Aorta (tissue), 5 donors: ENCODE data around the gene NISCH. TPM values are rescaled to one million over a fixed set of nuclear protein-coding genes. Genes with fewer than 3 reads are reported as not detected.
"Not testable (repeated sequence)": the region's sequence is repeated elsewhere in the genome, so short reads cannot be mapped to it uniquely, and the experiment has no call there.

Experiments used
- ATAC-seq: fragments of 200-7000 bp; cut with Tn5 transposase; one replicate; pipeline ENCODE4 v1.9.1; 2022; ENCODE audit warnings: moderate library complexity; ENCODE audit not compliant: low FRiP score
- DNase-seq, 2 donors: peaks; one replicate each; pipeline ENCODE4 v3.0.0-alpha.2; 2020
- H3K27ac ChIP-seq, 2 donors: one replicate each; pipeline ENCODE4 v1.5.1; 2013; ENCODE audit warnings: low read length in 2 of 2, mild to moderate bottlenecking in 2 of 2, moderate library complexity in 2 of 2, control low read depth in 1 of 2, inconsistent platforms in 1 of 2, low read depth in 1 of 2
- H3K27me3 ChIP-seq, 2 donors: one replicate each; pipeline ENCODE4 v1.6.1; 2013; ENCODE audit warnings: control low read depth in 1 of 2, low read length in 1 of 2, mild to moderate bottlenecking in 1 of 2, moderate library complexity in 1 of 2; ENCODE audit not compliant: insufficient read depth in 2 of 2, control insufficient read depth in 1 of 2
- H3K36me3 ChIP-seq, 2 donors: one replicate each; pipeline ENCODE4 v1.6.1; 2013; ENCODE audit warnings: control low read depth in 1 of 2, low read length in 1 of 2, mild to moderate bottlenecking in 1 of 2; ENCODE audit not compliant: insufficient read depth in 2 of 2, control insufficient read depth in 1 of 2
- H3K4me1 ChIP-seq, 2 donors: one replicate each; pipeline ENCODE4 v1.6.1; 2013; ENCODE audit warnings: low read length in 2 of 2, control low read depth in 1 of 2, mild to moderate bottlenecking in 1 of 2, moderate library complexity in 1 of 2; ENCODE audit not compliant: insufficient read depth in 2 of 2, control insufficient read depth in 1 of 2
- H3K4me3 ChIP-seq, 2 donors: one replicate each; pipeline ENCODE4 v1.5.1; 2013; ENCODE audit warnings: low read length in 2 of 2, control low read depth in 1 of 2, mild to moderate bottlenecking in 1 of 2
- H3K9me3 ChIP-seq: one replicate; pipeline ENCODE4 v1.6.1; 2013; ENCODE audit warnings: mild to moderate bottlenecking, low read length; ENCODE audit not compliant: control insufficient read depth
- WGBS, 2 donors: extraction: QIAGEN DNeasy Blood & Tissue Kit; methylation state at CpG; one replicate each; pipeline ENCODE4 v1.1.7; 2013; 5-methylcytosine and 5-hydroxymethylcytosine counted together
- intact Hi-C, 2 donors: fragments of 100-400 bp; cut with DNase I; formaldehyde crosslinking; loops; one replicate each; pipeline versions ENCODE4 v1.14.2 to v1.15.0; 2022
- polyA plus RNA-seq, 2 donors: library from polyadenylated mRNA; stranded (reverse); fragments of 200-250 nt; gene quantifications; one replicate each; pipeline ENCODE4 v1.2.3, GENCODE V29; 2013
- total RNA-seq, 2 donors: library from RNA; stranded (reverse); fragmentation: NEBNext Ultra II Directional; extraction: Animal tissue kit (Norgen Biotek cat#: 25700); gene quantifications; one replicate each; pipeline ENCODE4 v1.2.1, GENCODE V29; 2021
- donor health status: healthy with polysubstance abuse.
- donor health status: Bipolar disorder and iron deficiency.
- donor health status: DM: no; HTN: no; CAD: no.
- donor health status: DM: no; HTN: no; CAD: no.
- donor health status: DM: yes; HTN: yes; CAD: no.

The NISCH gene
- total and polyA plus RNA-seq, 4 donors: 13.3 to 157 (median 101) TPM

GRCh38 chr3:52522651-52523251 lies 67.3 kb downstream of the NISCH start:
- ATAC-seq: no peak

GRCh38 chr3:52523386-52524257 lies 68.2 kb downstream of the NISCH start:
- ATAC-seq: no peak
- intact Hi-C loops: no loop called here
- Histone ChIP-seq H3K27ac (no peak overlapping the region), H3K9me3 (no peaks in the 10 kb centered on the region), H3K4me1 (no peaks in the 10 kb centered on the region), H3K27me3 (no peaks in the 10 kb centered on the region), H3K36me3 (no peaks in the 10 kb centered on the region), H3K4me3 (no peak overlapping the region)
- 97% methylated on average over 26 of the region's 26 CpGs for WGBS, 2 donors
- peak; percentile 48 to 73 for DNase-seq

More at GRCh38 chr3:52522651-52523251, 67.3 kb downstream of the NISCH start:
- no peaks in the 10 kb centered on the region for H3K9me3 ChIP-seq
- peak; percentile 31 to 68 for DNase-seq
- H3K27me3 ChIP-seq: no peaks in the 10 kb centered on the region
- WGBS, 2 donors: 93% methylated on average over 14 of the region's 14 CpGs
- no peak overlapping the region for H3K27ac ChIP-seq
- no peaks in the 10 kb centered on the region for H3K36me3 ChIP-seq
- H3K4me1 ChIP-seq: no peaks in the 10 kb centered on the region
- H3K4me3 ChIP-seq: no peak overlapping the region
- intact Hi-C loops: no loop called here

- Histone ChIP-seq H3K9me3 (no peaks in the 10 kb centered on the region), H3K36me3 (no peaks in the 10 kb centered on the region), H3K27ac (no peak overlapping the region), H3K4me3 (no peak overlapping the region), H3K4me1 (no peaks in the 10 kb centered on the region), H3K27me3 (no peaks in the 10 kb centered on the region)
- ATAC-seq (no peak), DNase-seq (peak; percentile 44 to 47)
- intact Hi-C loops: no loop called here
- WGBS, 2 donors: 95 to 96% methylated on average over 18 of the region's 18 CpGs
These were observed 68.9 kb downstream of the NISCH start for GRCh38 chr3:52524258-52524751.

GRCh38 chr3:52524752-52525679 lies 69.6 kb downstream of the NISCH start:
- WGBS, 2 donors: 29 to 31% methylated on average over 34 of the region's 34 CpGs

DNA sequence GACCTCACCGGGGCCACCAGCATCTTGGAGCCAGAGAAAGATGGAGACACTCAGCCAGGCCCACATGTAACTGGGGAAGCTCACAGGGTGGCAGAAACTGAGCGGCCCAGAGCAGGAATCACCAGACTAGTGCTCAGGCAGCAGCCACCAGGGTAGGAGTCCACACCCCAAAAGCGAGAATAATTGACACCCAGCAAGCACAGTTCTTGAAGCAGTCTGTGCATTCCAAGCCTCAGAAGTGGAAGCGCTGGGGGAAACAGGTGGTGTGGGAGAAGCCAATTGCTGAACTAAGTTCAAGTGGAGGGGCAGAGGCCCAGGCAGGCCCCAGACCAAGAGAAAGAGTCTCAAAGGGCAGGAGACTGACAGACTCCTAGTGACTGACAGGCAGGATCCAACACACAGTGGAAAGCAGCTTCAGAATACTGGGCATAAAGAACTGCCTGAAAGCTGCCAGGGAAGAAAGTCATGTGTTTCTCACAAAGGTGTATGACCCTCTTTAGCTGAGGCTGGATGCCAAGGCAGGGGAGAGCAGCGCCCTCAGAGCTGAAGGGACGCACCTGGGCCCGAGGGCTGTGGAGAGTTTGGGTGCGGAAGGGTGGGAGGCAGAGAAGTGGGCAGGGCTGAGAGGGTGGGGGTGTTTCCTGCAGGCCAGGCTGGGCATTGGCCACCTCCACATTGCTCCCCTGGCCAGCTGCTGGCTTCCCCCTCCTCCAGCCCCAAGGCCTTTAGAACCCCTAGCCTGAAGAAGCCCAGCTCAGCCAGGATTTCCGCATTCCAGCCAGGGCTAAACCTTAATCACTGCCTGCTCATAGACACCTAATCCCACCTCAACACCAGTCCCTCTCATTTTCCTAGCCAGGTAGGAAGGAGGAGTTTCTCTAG lies 70.5 kb downstream of the NISCH start:
- peak; percentile 42 to 51 for DNase-seq
- Histone ChIP-seq H3K36me3 (no peaks in the 10 kb centered on the region), H3K27ac (peak overlapping the region in 1 of 2 donors; percentile 49), H3K4me3 (no peak overlapping the region), H3K9me3 (no peaks in the 10 kb centered on the region), H3K27me3 (no peaks in the 10 kb centered on the region), H3K4me1 (no peaks in the 10 kb centered on the region)
- WGBS, 2 donors: 75 to 81% methylated on average over 9 of the region's 9 CpGs
- intact Hi-C loops: loop anchor here (5.0 kb wide), 2 partner anchors 39 to 54 kb away; no protein-coding TSS in a partner anchor
- ATAC-seq: no peak

More at GRCh38 chr3:52524752-52525679, 69.6 kb downstream of the NISCH start:
- no peak overlapping the region for H3K4me3 ChIP-seq
- no peaks in the 10 kb centered on the region for H3K27me3 ChIP-seq
- ATAC-seq: peak; percentile 56
- H3K36me3 ChIP-seq: no peaks in the 10 kb centered on the region
- intact Hi-C loops: loop anchor here (5.0 kb wide), 2 partner anchors 38 to 53 kb away; no protein-coding TSS in a partner anchor
- DNase-seq: peak; percentile 75 to 82
- no peaks in the 10 kb centered on the region for H3K9me3 ChIP-seq
- no peaks in the 10 kb centered on the region for H3K4me1 ChIP-seq
- peak overlapping the region in 1 of 2 donors; percentile 49 for H3K27ac ChIP-seq

- H3K36me3 ChIP-seq, DNase-seq, H3K27me3 ChIP-seq, H3K4me1 ChIP-seq, H3K9me3 ChIP-seq, H3K27ac ChIP-seq, ATAC-seq, H3K4me3 ChIP-seq: not testable (repeated sequence)
- WGBS, 2 donors: 92 to 94% methylated on average over 5 of the region's 5 CpGs
- intact Hi-C loops: loop anchor here (5.0 kb wide), 2 partner anchors 39 to 54 kb away; no protein-coding TSS in a partner anchor
These were observed 71.3 kb downstream of the NISCH start for GRCh38 chr3:52526671-52527038.

DNA sequence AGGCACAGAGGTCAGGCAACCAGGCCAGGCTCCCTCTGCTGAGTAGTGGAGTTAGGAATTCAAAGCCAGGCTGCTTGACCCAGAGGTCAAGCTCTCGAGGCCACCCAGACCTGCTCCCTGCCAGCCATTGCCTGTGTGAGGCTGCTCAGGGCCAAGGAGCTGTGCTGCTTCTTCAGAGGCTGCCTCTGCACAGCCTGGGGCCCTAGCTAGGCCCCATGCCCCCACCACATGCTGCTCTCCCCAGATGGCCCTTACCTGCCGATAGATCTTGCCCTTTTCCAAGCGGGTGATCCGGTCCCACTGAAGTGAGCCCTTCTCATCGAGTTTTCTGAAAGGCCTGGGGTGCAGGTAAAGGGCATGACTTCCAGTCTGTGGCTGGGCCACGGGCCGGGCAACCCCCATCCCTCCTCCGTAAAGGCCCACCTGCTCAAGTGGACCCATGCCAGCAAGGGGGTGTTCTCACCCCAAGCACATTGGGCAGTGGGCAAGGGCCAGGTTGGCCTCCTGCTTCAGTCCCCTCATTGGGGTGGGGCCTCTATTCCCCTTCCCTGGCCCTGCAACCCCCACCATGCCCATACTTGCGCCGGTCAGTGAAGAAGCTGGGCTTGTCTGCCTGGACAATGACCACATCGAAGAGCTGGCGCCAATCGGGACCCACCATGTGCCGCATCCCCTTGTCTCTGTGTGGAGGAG lies 71.8 kb downstream of the NISCH start:
- 94% methylated on average over 14 of the region's 14 CpGs for WGBS, 2 donors
- DNase-seq: peak; percentile 46 to 70
- Histone ChIP-seq H3K9me3 (no peaks in the 10 kb centered on the region), H3K4me1 (no peaks in the 10 kb centered on the region), H3K4me3 (no peak overlapping the region), H3K27me3 (no peaks in the 10 kb centered on the region), H3K27ac (no peak overlapping the region), H3K36me3 (no peaks in the 10 kb centered on the region)
- intact Hi-C loops: loop anchor here (5.0 kb wide), 2 partner anchors 40 to 55 kb away; no protein-coding TSS in a partner anchor
- ATAC-seq: no peak
